RKO (cell line): Measurements from ENCODE around the gene SARNP.
A peak's percentile ranks its signal among the peaks of the same experiment; 100 is the strongest.

Source experiments
- DNase-seq: peaks from one replicate; pipeline ENCODE4 v3.0.0-alpha.2; 2016; ENCODE audit warnings: low spot score

The SARNP gene

DNA sequence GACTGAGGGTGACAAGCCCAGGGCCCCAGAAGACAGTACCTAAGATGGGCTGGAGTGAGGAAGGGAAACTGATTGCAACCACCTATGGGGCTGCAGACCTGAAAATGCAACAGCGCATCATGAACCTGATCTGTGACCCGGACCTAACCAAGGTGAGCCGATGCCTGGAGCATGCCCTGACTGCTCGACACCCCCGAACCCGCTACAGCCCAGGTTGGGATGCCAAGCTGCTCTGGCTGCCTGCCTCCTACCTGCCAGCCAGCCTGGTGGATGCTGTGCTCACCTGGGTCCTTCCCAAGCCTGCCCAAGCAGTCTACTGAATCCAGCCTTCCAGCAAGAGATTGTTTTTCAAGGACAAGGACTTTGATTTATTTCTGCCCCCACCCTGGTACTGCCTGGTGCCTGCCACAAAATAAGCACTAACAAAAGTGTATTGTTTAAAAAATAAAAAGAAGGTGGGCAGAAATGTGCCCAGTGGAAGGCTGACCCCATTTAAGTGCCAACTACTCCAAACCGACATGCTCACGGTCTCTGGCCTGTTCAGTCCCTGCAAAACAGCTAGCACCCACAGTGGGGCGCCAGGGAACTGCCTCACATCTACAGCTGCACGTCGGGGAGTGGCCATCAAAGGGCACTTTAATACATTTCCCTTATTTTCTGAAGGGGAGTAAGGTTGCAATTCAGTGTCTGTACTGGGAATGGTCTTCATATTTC is 93.1 kb downstream of the SARNP start:
- peak; percentile 81 for DNase-seq

DNA sequence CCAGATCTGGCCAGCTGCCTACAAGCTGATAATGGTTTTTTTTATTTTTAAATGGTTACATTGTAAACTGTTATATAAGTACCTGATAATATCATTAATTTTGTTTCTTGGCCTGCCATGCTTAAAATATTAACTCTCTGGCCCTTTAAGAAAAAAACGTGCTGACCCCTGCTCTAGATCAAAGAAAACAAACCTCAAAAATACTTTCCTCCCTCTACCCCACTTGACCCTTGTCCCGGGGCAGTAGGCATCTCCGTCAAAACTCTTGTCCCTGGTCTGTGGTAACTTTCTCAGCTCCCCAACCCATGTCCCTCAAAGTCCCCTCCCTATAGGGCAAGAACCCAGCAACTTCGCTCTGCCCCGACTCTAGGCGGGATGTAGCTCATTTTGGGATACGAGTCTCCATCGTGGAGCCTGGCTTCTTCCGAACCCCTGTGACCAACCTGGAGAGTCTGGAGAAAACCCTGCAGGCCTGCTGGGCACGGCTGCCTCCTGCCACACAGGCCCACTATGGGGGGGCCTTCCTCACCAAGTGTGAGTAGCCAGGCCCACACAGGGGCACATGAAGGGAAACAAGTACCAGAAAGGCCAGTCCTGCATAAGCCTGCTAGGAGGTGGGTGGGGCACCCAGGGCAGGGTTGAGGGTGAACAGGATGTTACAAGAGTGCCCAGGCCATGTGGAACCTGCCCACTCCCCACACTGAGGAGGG is 93.9 kb downstream of the SARNP start:
- DNase-seq = no peak

DNA sequence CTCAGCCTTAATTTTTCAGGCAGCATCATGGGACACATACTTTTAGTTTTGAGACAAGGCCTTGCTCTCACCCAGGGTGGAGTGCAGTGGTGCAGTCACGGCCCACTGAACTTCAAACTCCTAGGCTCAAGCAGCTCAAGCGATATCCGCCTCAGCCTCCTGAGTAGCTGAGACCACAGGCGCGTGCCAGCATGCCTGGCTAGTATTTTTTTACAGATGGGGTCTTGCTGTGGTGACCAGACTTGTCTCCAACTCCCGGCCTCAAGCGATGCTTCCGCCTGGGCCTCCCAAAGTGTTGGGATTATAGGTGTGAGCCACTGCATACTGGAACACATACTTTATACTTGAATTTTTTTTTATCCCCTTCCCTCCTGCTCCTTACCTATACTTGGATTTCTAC is 94.6 kb downstream of the SARNP start:
- DNase-seq = no peak

DNA sequence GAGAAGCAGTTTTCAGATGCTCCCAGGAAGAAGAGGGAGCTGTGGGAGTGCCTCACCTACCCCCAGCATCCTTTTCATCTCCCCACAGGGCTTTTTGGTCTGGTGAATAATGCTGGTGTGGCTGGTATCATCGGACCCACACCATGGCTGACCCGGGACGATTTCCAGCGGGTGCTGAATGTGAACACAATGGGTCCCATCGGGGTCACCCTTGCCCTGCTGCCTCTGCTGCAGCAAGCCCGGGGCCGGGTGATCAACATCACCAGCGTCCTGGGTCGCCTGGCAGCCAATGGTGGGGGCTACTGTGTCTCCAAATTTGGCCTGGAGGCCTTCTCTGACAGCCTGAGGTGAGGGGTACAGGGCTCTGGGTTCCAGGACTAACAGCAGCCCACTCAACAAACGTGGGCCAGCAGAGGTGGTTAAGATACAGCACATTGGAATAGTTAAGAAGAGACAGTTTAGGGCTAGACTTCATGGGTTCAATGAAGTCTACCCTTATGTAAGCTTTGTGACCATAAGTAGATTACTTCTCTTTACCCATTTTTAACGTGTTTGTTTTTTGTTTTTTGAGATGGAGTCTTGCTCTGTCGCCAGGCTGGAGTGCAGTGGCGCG is 95.8 kb downstream of the SARNP start:
- DNase-seq = no peak

DNA sequence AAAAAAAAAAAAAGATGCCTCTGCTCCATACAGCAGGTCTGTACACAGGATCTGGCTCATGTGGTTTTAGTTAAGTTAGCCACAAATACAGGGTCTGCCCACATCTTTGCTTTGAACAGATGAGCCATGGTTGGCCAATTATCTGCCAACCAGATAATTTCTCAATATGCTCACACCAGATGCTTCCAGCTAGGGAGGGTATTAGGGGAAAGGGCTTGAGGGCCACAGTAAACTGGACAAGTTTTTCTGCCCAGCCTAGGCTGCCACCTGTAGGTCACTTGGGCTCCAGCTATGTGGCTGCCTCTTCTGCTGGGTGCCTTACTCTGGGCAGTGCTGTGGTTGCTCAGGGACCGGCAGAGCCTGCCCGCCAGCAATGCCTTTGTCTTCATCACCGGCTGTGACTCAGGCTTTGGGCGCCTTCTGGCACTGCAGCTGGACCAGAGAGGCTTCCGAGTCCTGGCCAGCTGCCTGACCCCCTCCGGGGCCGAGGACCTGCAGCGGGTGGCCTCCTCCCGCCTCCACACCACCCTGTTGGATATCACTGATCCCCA is 96.6 kb downstream of the SARNP start:
- DNase-seq = peak; percentile 97

DNA sequence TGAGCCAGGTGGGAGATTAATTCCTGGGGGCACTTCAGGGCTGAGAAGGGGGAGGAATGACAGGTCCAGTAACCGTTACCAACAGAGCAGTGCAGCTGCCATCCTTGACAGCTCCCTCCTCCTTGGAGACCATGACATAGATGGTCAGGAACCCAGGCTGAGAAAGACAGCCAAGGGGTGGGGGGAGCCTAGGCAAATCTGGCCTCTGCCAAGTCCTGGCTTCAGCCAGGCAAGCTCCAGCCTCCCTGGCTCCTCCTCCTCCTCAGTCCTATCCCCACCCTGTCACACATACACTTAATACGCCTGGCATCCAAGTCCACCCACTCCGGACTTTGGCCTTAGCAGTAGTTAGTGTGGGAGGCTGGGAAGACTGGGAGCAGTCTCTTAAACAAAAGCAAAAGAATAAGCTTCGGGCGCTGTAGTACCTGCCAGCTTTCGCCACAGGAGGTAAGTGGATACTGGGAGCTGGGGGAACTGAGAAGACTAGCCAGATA is 97.4 kb downstream of the SARNP start, which contains the start of gene RDH5:
TSS of gene RDH5 (plus strand) at position 323 of the 494 bp plus-strand sequence. CDS start 792 bp downstream, outside the sequence.
- no peak for DNase-seq

DNA sequence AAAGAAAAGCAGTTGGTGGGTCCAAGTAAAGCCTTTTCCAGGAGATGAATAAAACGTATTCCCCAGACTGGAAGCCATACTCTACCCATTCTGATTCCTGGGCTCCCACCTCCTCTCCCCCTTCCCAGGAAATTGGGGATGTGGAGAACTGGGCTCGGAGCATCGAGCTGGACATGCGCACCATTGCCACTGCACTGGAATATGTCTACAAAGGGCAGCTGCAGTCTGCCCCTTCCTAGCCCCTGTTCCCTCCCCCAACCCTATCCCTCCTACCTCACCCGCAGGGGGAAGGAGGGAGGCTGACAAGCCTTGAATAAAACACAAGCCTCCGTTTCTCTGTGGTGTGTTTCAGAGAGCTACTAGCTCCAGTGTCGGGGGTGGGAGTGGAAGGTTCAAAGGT is 98.2 kb downstream of the SARNP start:
- no peak for DNase-seq

DNA sequence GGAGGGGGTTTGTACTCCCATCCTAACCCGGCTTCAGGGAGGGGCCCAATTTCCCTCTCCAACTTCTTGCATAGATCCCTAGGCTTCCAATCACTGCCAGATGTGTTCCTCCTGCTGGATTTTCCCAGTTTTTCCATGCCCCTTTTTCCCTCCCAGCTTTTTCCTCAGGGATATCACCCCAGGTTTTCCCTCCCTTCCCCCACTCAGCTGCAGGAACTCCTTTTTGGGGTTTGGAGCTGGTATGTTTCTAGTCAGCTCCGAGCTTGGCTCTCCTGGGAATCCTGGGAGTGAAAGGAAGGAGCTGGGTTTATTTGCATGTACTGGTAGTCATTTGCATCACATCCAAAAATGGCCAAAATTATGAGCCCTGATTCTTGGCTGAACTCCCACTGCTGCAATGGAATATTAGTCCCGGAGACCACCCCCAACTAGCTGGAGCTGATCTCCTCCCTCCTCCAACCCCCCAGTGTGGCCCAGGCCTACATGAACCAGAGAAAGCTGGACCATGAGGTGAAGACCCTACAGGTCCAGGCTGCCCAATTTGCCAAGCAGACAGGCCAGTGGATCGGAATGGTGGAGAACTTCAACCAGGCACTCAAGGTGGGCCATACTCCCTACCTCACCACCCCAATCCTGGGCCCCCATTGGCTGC is 98.8 kb downstream of the SARNP start:
- DNase-seq = no peak

DNA sequence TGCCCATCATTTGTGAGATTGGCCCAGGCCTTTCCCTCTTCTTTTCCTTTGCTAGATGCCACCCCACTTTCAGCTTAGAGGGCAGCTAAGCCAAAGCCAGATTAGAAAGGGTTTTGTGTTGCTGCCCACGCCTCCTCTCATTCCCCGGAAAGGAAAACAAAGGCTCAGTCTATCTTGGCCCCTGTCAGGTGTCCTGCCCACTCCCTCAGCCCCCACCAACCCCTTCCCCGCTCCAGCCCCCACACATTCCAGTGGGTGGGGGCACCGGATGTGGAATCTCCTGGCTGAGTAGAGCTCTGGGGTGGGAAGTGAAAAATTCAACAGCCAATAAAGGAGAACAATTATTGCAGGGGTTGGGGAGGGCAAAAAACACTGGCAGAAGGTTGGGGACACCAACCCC is 99.5 kb downstream of the SARNP start:
- DNase-seq = no peak

DNA sequence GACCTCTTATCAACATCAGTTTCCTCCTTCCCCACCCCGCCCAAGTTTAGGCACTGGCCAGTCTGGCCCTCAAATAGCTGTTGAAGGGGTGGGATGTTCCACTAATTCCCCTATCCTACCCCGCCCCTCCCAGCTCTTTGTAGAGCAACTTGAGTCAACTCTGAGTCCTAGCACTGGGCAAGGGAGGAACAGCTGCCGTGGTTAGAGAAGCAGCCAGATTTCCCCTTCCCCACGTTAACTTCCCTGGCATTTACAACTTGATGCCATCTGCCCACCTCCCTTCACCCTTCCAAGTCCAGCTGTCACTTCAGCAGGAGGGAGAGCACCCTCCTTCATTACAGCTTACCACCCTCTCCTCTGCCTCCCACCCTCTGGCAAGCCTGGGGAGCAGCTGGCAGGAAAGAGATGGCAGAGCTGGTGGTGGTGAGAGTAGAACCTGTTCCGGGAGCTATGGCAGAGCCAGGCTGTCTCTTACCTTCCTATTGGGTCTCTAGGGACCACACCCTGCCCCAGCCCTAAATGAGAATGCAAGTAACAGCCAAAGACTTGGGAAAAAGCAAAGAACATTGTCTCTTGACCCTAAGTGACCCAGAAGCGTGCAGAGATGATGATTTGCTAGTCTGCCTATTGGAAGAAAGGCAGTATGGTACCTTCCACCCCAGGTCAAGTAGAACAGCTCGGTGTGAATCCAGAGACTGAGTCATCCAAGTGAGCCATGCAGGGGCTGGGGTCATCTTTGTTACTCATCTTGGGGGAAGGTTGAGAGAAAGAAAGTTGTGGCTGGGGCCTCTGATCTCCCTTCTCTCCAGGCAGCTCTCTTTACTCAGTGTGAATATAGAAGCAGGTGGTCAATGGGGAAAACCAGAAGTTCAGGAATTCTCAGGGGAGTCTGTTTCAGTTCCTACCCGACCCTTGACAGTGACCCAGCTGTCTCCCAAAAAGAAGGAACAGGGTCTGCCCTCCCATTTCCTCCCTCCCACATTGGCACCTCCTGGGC is 100.2 kb downstream of the SARNP start:
- DNase-seq = peak; percentile 84

DNA sequence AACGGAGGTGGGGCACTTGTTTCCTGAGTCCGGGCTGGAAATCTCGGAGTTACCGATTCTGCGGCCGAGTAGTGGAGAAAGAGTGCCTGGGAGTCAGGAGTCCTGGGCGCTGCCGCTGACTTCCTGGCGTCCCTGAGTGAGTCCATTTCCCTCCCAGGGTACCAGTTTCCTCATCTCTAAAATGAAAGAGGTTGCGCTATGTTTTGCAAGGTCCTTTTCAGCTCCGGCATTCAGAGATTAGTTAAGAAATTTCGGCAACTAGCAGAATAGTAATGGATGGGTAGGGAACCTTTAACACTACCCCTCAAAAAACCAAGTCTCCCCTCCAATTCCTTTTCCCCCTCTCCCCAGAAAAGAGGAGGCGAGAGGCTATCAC is 101.0 kb downstream of the SARNP start:
- no peak for DNase-seq

DNA sequence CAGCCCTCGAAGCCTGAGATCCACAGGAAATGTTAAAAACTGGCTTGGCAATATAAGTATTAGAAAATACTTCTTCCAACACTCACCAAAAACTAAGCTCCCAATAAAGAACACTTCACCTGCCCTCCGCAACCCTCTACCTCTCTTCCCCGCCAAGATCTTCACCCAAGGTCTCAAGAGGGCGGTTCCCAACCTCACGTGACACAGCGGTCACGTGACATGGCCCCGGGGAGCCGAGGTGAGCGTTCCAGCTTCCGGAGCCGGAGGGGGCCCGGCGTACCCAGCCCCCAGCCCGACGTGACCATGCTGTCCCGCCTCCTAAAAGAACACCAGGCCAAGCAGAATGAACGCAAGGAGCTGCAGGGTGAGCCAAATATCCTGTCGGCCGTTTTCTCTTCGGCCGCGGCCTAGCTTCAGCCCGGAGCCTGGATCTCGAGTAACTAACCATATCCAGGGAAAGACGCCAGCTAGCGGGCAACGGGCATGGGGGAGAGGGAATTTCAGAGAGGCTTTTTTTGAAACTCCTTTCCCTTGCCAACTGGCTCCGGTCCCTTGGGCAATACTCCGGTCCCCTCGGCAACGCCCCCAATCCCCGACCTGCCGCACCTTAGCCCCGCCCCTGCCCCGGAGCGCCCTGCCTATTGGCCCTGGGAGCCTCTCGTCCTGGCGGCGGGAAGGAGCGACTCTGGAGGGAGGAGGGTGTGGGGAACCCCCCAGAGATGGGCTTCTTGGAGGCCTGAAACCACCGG is 101.5 kb downstream of the SARNP start, which contains the start of gene BLOC1S1:
TSS of gene BLOC1S1 (plus strand) at position 214 of the 749 bp plus-strand sequence. CDS start at position 220, 6 bp downstream.
- peak; percentile 91 for DNase-seq

DNA sequence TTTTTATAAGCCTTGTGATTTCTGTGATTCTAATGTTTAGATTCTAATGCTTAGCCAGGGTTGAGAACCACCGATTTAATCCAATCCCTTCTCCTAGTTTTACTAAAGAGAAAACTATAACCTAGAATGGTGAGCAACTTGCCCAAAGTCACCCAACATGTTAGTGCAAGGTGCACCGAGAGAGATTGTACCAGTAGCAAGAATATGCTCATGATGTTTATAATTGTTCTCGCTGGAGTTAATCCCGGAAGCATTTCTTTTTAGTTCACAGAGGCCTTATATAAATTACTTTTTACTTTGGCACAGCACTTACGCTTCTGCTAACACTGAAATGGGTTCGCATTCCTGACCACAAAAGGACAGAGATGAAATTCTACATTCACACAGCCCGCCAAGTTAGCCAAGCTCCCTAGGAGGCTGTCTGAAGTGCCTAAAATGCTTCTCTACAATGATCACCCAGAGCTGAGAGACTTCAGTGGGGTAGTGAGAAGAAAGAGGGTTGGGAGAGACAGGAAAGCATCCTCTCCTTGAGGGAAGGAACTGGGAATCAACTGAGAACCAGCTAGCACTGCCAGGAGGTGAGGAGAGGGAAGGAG is 102.3 kb downstream of the SARNP start:
- DNase-seq = no peak

DNA sequence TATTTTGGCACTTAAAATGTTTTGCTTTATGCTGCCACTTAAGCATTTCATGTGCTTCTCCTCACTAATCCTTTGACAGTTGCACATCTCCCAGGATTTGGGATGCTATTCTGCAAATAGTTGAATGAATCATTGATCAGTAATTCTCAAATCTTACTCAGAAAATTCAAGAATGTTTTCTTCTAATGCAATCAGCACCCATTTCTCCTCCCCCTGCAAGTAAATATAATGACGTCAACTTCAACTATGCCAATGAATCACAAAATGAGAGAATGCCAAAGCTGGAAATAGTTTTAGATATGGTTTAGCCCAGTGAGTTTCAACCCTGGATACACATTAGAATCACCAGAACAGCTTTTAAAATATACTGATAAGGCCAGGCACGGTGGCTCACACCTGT is 103.8 kb downstream of the SARNP start:
- peak; percentile 86 for DNase-seq

DNA sequence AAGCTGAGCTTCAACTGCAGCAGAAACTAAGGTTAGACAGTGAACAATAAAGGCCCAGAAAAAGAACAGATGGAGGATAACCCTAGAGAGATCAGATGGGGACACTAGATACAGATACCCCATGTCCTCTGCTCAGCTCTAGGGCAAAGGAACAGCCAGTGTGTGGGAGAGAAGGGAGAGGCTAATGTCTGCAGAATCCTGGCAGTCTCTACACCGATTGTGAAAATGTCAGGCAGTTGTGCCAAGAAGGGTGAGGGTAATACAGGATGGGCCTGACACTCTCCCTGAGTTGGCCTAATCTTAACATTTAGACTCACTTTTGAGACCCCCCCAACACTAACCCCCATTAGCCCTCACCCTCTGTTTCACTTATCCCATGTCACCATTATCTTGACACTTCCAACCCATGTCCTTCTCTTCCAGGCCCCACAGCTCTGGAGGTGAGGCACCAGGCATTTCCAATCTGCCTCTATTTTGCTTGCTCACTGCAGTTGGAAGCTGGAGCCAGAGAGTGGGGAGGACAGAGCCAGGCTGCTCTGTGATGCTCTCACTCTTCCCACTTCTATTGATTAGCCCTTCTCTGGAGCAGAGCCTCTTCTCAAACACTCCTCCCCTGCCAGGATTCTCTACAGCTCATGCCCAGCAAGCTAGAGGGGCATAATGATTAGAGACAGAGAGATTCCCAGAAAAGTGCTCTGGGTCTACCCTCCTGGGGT is 104.7 kb downstream of the SARNP start:
- DNase-seq = no peak

DNA sequence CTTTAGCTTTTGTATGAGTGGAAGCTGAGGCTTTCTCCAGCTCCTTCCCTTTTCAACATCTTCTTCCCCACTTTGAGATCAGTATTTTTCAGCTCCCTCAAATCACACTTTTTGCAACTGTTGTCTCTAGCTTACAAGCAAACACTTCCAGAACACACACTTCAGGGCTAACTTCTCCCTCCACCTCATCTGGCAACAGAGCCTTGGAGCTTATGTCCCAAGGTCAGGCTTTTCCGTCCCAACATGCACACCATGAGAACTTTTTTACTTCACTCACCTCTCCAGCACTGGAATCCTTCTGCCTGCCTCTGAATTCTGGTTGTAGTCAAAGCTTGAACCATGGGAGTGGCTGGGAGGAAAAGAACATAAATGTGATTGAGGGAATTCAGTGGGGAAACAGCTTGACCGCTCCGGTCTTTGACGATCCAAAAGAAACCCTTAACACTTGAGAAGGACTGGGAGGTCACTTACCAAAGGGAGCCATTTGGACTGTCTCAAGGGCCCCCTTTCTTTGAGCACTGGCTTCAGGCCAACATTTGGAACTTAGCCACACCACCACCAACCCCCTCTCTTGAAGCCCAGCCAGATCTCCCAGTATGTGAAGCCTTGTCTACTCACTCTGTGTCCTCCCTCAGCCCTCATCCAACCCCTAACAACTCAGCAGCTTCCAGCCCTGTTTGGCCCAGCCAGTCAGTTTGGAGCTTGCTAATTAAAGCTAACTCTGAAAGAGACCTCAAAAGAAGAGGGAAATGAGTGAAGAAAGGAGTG is 105.6 kb downstream of the SARNP start:
- DNase-seq = no peak

DNA sequence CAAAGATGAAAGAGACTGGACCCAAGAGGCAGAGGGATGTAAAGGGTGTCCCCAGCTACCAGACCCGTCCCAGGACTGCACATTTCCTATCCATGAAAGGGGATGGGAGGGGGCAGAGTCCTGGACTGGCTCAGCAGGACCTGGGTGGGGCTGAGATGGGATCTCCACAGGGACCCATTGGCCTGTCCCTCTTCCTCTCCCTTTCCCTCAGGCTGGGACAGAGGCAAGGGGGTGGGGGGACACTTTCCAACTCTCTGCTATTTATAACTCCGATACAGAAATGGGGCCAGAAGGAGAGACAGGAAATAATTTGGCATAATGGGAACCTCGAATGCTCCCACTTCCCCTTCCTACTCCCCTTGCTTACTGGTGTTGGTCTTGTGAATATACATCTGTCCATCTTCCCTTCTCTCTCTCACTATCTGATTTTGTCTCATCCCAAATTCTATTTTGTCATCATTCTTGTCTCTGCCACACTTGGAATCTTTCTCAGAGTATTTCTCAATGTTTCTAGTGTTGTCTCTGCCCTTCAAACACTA is 108.8 kb downstream of the SARNP start:
- no peak for DNase-seq
